ENCODE results near the gene GPRASP2.
"Not testable (repeated sequence)": the region's sequence is repeated elsewhere in the genome, so short reads cannot be mapped to it uniquely, and the experiment has no call there.

GPRASP2 gene

GRCh38 chrX:102720237-102721168 lies 8.3 kb downstream of the GPRASP2 start, which contains the start of gene GPRASP3:
Gene GPRASP3 (plus strand): TSS chrX:102720743. CDS start chrX:102748996, 28,253 bp downstream.
- peak within 1 kb of the TSS; percentile 57 for H3K4me3 ChIP-seq (replicated peaks; ENCODE audit: low read depth, low read length)
- no peak for TF ChIP-seq CTCF (IDR thresholded peaks at IDR 0.05; ENCODE audit: low read length, missing control alignments)
- DNase-seq (ENCODE audit: low read depth), result peak; percentile 67

DNA sequence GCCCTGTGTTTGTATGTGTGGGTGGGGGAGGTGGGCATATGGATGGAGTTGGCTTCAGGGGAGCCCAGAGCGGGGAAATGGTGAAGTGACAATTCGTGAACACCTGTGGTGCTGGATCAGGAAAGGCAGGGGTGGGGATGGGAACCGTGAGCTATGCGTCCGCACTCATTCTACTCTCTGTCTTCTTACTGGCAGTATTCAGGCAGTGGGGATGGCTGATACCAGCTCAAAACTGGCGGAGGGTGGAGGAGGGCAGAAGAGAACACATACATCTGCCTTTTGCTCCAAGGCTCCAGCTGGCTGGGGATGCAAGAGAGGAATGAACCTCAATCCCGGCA lies 8.9 kb downstream of the GPRASP2 start:
- DNase-seq (ENCODE audit: low read depth), result not testable (repeated sequence)
- H3K4me3 ChIP-seq (replicated peaks; ENCODE audit: low read depth, low read length), result peak overlapping the region; percentile 57

- no peak for TF ChIP-seq CTCF (IDR thresholded peaks at IDR 0.05; ENCODE audit: low read length, missing control alignments)
Measured at GRCh38 chrX:102723456-102723855, 11.2 kb downstream of the GPRASP2 start.

GRCh38 chrX:102727761-102728160 lies 15.5 kb downstream of the GPRASP2 start:
- DNase-seq (ENCODE audit: low read depth), result no peak
- TF ChIP-seq CTCF (IDR thresholded peaks at IDR 0.05; ENCODE audit: low read length, missing control alignments), result no peak
- H3K4me3 ChIP-seq (replicated peaks; ENCODE audit: low read depth, low read length), result no peak overlapping the region

More at GRCh38 chrX:102723456-102723855, 11.2 kb downstream of the GPRASP2 start:
- no peak for DNase-seq (ENCODE audit: low read depth)
- H3K4me3 ChIP-seq (replicated peaks; ENCODE audit: low read depth, low read length), result no peak overlapping the region

- H3K4me3 ChIP-seq (replicated peaks; ENCODE audit: low read depth, low read length), result no peak overlapping the region
- no peak for TF ChIP-seq CTCF (IDR thresholded peaks at IDR 0.05; ENCODE audit: low read length, missing control alignments)
- no peak for DNase-seq (ENCODE audit: low read depth)
Measured at GRCh38 chrX:102728646-102729045, 16.4 kb downstream of the GPRASP2 start.

GRCh38 chrX:102739657-102740056 lies 27.4 kb downstream of the GPRASP2 start:
- no peak for TF ChIP-seq CTCF (IDR thresholded peaks at IDR 0.05; ENCODE audit: low read length, missing control alignments)
- DNase-seq (ENCODE audit: low read depth), result no peak
- no peak overlapping the region for H3K4me3 ChIP-seq (replicated peaks; ENCODE audit: low read depth, low read length)

DNA sequence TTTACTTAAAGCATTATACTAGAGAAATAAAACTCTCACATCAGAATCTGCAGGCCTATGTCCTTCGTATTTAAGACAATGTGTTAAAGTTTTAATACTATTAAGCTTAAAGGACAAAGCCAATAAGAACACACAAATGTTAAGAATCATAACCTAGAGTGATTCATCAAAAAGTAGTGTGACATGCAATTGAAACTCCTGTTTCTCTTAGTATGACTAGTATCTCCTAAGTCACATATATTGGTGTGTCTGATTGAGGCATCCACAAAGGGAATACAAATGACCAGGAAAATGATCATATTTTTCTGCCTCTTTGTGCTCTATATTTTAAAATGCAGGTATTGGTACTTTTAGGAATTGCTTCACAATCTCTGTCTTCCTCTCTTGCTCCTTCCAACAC lies 32.1 kb downstream of the GPRASP2 start:
- DNase-seq (ENCODE audit: low read depth), result no peak
- TF ChIP-seq CTCF (IDR thresholded peaks at IDR 0.05; ENCODE audit: low read length, missing control alignments), result no peak

More for the DNA sequence above, 32.1 kb downstream of the GPRASP2 start:
- no peak overlapping the region for H3K4me3 ChIP-seq (replicated peaks; ENCODE audit: low read depth, low read length)

Data from fibroblast of pulmonary artery (primary cell).